HCT116 (cell line): ENCODE results near the gene R3HDM1.

Experiments used
- CEBPB ChIP-seq: IDR thresholded peaks from 2 replicates; pipeline ENCODE4 v1.6.1; 2012; ENCODE audit warnings: low read depth
- CTCF ChIP-seq, 3 experiments: fragments of 200-600 bp in 1 of 3; sonication (generic) in 1 of 3; IDR thresholded peaks in 2 of 3; conservative IDR thresholded peaks in 1 of 3; 2 replicates each; pipeline ENCODE4 v1.5.1; 2012 to 2017; ENCODE audit warnings: low read depth in 2 of 3, low read length in 2 of 3, antibody characterized with exemption in 1 of 3, borderline replicate concordance in 1 of 3, control low read depth in 1 of 3, mild to moderate bottlenecking in 1 of 3, mixed read lengths in 1 of 3, mixed run types in 1 of 3, moderate library complexity in 1 of 3; ENCODE audit not compliant: insufficient read depth in 1 of 3
- ELF1 ChIP-seq: IDR thresholded peaks from 2 replicates; pipeline ENCODE4 v1.6.1; 2012; ENCODE audit warnings: low read depth, borderline replicate concordance
- EZH2 ChIP-seq: fragments of 200-600 bp; sonication (generic); IDR thresholded peaks from 2 replicates; pipeline ENCODE4 v1.6.1; 2017; ENCODE audit warnings: antibody characterized with exemption, mixed run types
- MAX ChIP-seq: IDR thresholded peaks from 2 replicates; pipeline ENCODE4 v1.6.1; 2012
- POLR2A ChIP-seq: IDR thresholded peaks from 2 replicates; pipeline ENCODE4 v1.7.0; 2011; ENCODE audit warnings: borderline replicate concordance; ENCODE audit not compliant: insufficient read depth, insufficient read length; ENCODE audit errors: extremely low read depth
- POLR2AphosphoS5 ChIP-seq: IDR thresholded peaks from 2 replicates; pipeline ENCODE4 v1.6.1; 2011; ENCODE audit warnings: mild to moderate bottlenecking, low read depth, low read length, moderate library complexity
- SRF ChIP-seq: IDR thresholded peaks from 2 replicates; pipeline ENCODE4 v1.6.1; 2012; ENCODE audit warnings: low read depth
- TCF7L2 ChIP-seq: IDR thresholded peaks from 2 replicates; pipeline ENCODE4 v1.7.0; 2011; ENCODE audit warnings: borderline replicate concordance, inconsistent platforms; ENCODE audit not compliant: insufficient read depth, insufficient read length; ENCODE audit errors: extremely low read depth
- ZFX ChIP-seq: fragments of 450-650 bp; IDR thresholded peaks from 2 replicates; pipeline ENCODE4 v1.6.1; 2017
- TF ChIP-seq, protein P1 (sequence below): IDR thresholded peaks from 2 replicates; pipeline ENCODE4 v1.6.1; 2012

GRCh38 chr2:135703300-135703699 lies 172.0 kb downstream of the R3HDM1 start:
- TF ChIP-seq, protein P1, sequence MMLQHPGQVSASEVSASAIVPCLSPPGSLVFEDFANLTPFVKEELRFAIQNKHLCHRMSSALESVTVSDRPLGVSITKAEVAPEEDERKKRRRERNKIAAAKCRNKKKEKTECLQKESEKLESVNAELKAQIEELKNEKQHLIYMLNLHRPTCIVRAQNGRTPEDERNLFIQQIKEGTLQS = no peak
- TF ChIP-seq TCF7L2 = no peak
- TF ChIP-seq CTCF (IDR thresholded peaks at IDR 0.05 in 2 of 3, conservative IDR thresholded peaks at IDR 0.05 in 1 of 3; ENCODE audit: borderline replicate concordance in 1 of 3, insufficient read depth in 1 of 3, low read depth in 2 of 3, low read length in 2 of 3) = no peak
- TF ChIP-seq EZH2 = no peak
- TF ChIP-seq POLR2A = no peak
- no peak for TF ChIP-seq ELF1
- TF ChIP-seq POLR2AphosphoS5 = no peak
- TF ChIP-seq SRF = no peak
- TF ChIP-seq CEBPB = no peak
- TF ChIP-seq MAX = no peak
- no peak for TF ChIP-seq ZFX
